A549 (cell line): ENCODE measurements around the gene NSMCE1. TPM values are rescaled to one million over a fixed set of nuclear protein-coding genes. Genes with fewer than 3 reads are reported as not detected.

Experiments used
- ATAC-seq, 2 experiments: fragments of 200-7000 bp in 1 of 2; fragments of >200 bp in 1 of 2; cut with Nextera tagmentation in 1 of 2; cut with Tn5 transposase in 1 of 2; 3 replicates each; pipeline versions ENCODE4 v1.8.0 to v1.9.1; 2018 to 2020; ENCODE audit warnings: mild to moderate bottlenecking in 1 of 2, moderate library complexity in 1 of 2
- CTCF ChIA-PET: fragments of 300-600 bp; sonication (Branson Sonifier 250); formaldehyde crosslinking; extraction: SDS; loops from one replicate; lab custom pipeline; 2021; ENCODE audit warnings: antibody characterized with exemption, inconsistent platforms; lab: Yijun Ruan, JAX
- POLR2A ChIA-PET: fragments of 350-600 bp; formaldehyde crosslinking; extraction: SDS; loops from one replicate; lab custom pipeline; 2021; ENCODE audit warnings: antibody characterized with exemption, inconsistent platforms; lab: Yijun Ruan, JAX
- DNase-seq, 2 experiments: peaks; one replicate each; pipeline versions ENCODE4 v3.0.0 to v3.0.0-alpha.2; 2011 to 2016; ENCODE audit warnings: low read depth in 1 of 2, low spot score in 1 of 2
- FAIRE-seq: peaks from 2 replicates; lab custom pipeline; 2011; peaks lifted over from hg19 to GRCh38; lab: Jason Lieb, UNC
- H3K27ac ChIP-seq, 2 experiments: fragments of >200 bp; sonication (Bioruptor Twin); formaldehyde crosslinking; 3 replicates each; pipeline ENCODE4 v1.5.1; 2016 to 2017
- H3K4me1 ChIP-seq: fragments of >200 bp; sonication (Bioruptor Twin); formaldehyde crosslinking; 3 replicates; pipeline ENCODE4 v1.6.1; 2016
- H3K4me2 ChIP-seq: fragments of >200 bp; sonication (Bioruptor Twin); formaldehyde crosslinking; 3 replicates; pipeline ENCODE4 v1.6.1; 2016
- H3K4me3 ChIP-seq: fragments of >200 bp; sonication (Bioruptor Twin); formaldehyde crosslinking; 3 replicates; pipeline ENCODE4 v1.5.1; 2016
- H3K9me3 ChIP-seq: fragments of >200 bp; sonication (Bioruptor Twin); formaldehyde crosslinking; 3 replicates; pipeline ENCODE4 v1.6.1; 2016
- CHD4 ChIP-seq: fragments of 200-600 bp; sonication (generic); IDR thresholded peaks from 2 replicates; pipeline ENCODE4 v1.6.1; 2016; ENCODE audit warnings: antibody characterized with exemption, mild to moderate bottlenecking, borderline replicate concordance
- EHF ChIP-seq: fragments of 250-450 bp; sonication (Bioruptor Pico); IDR thresholded peaks from 2 replicates; pipeline ENCODE4 v1.5.0; 2020; ENCODE audit warnings: mild to moderate bottlenecking
- EHMT2 ChIP-seq: fragments of 200-600 bp; sonication (generic); IDR thresholded peaks from 2 replicates; pipeline ENCODE4 v1.6.1; 2016; ENCODE audit warnings: antibody characterized with exemption, low read depth, mild to moderate bottlenecking, moderate library complexity
- GATA3 ChIP-seq: IDR thresholded peaks from 2 replicates; pipeline ENCODE4 v1.6.1; 2012; ENCODE audit warnings: borderline replicate concordance
- HOXB5 ChIP-seq: fragments of 250-450 bp; sonication (Bioruptor Pico); IDR thresholded peaks from 2 replicates; pipeline ENCODE4 v1.5.0; 2020; ENCODE audit warnings: mild to moderate bottlenecking, moderate library complexity
- JUN ChIP-seq, 2 experiments: fragments of >200 bp; sonication (Bioruptor Twin); formaldehyde crosslinking; IDR thresholded peaks; 2 replicates in 1 of 2; 3 replicates in 1 of 2; pipeline ENCODE4 v1.6.1; 2016 to 2017
- KDM1A ChIP-seq: fragments of 200-600 bp; sonication (generic); IDR thresholded peaks from 2 replicates; pipeline ENCODE4 v1.6.1; 2016; ENCODE audit warnings: low read depth, mild to moderate bottlenecking
- KDM5A ChIP-seq: fragments of 200-600 bp; sonication (generic); IDR thresholded peaks from 2 replicates; pipeline ENCODE4 v1.6.1; 2016; ENCODE audit warnings: antibody characterized with exemption, mild to moderate bottlenecking
- NR3C1 ChIP-seq: fragments of >200 bp; sonication (Bioruptor Twin); formaldehyde crosslinking; IDR thresholded peaks from 3 replicates; pipeline ENCODE4 v1.6.1; 2017
- PHF8 ChIP-seq: fragments of 200-600 bp; sonication (generic); IDR thresholded peaks from 2 replicates; pipeline ENCODE4 v1.6.1; 2016; ENCODE audit warnings: low read depth, mild to moderate bottlenecking, antibody characterized with exemption, moderate library complexity, borderline replicate concordance
- POLR2A ChIP-seq: IDR thresholded peaks from 2 replicates; pipeline ENCODE4 v1.6.1; 2012; ENCODE audit warnings: mild to moderate bottlenecking, low read length
- WGBS: methylation state at CpG from one replicate; pipeline ENCODE4 v1.1.6; 2017; ENCODE audit errors: missing lambda C conversion rate; 5-methylcytosine and 5-hydroxymethylcytosine counted together
- polyA plus RNA-seq, 4 experiments: library from polyadenylated mRNA; depleted of rRNA in 3 of 4; stranded (reverse); fragments of >200 nt; fragmentation: RNase III in 1 of 4; extraction: RNeasy Plus Mini Kit Qiagen cat#74134 plus additional on column Dnase treatment in 1 of 4; gene quantifications; 2 replicates in 3 of 4; 3 replicates in 1 of 4; pipeline ENCODE4 v1.2.3, GENCODE V29; 2011 to 2017
- TF ChIP-seq, protein P1 (sequence below): fragments of >200 bp; sonication (Bioruptor Twin); formaldehyde crosslinking; IDR thresholded peaks from 3 replicates; pipeline ENCODE4 v1.6.1; 2016
- TF ChIP-seq, protein P2 (sequence below): fragments of >200 bp; sonication (Bioruptor Twin); formaldehyde crosslinking; IDR thresholded peaks from 3 replicates; pipeline ENCODE4 v1.5.1; 2016
- TF ChIP-seq, protein P3 (sequence below): fragments of 250-450 bp; sonication (Bioruptor Pico); IDR thresholded peaks from 2 replicates; pipeline ENCODE4 v1.5.0; 2020; ENCODE audit warnings: low read depth, mild to moderate bottlenecking, moderate library complexity
- TF ChIP-seq, protein P4 (sequence below): IDR thresholded peaks from 2 replicates; pipeline ENCODE4 v1.6.1; 2012
- TF ChIP-seq, protein P5 (sequence below): fragments of 250-450 bp; sonication (Bioruptor Pico); IDR thresholded peaks from 2 replicates; pipeline ENCODE4 v1.5.0; 2021; ENCODE audit warnings: mild to moderate bottlenecking, moderate library complexity, borderline replicate concordance
- TF ChIP-seq, protein P6 (sequence below): fragments of 150-350 bp; IDR thresholded peaks from 2 replicates; pipeline ENCODE4 v1.6.1; 2014; ENCODE audit warnings: low read depth, mild to moderate bottlenecking, low read length

The NSMCE1 gene
- polyA plus RNA-seq, 2 of the 4 experiments (the other 2 are of a cell fraction): 32.0 to 59.9 TPM

DNA sequence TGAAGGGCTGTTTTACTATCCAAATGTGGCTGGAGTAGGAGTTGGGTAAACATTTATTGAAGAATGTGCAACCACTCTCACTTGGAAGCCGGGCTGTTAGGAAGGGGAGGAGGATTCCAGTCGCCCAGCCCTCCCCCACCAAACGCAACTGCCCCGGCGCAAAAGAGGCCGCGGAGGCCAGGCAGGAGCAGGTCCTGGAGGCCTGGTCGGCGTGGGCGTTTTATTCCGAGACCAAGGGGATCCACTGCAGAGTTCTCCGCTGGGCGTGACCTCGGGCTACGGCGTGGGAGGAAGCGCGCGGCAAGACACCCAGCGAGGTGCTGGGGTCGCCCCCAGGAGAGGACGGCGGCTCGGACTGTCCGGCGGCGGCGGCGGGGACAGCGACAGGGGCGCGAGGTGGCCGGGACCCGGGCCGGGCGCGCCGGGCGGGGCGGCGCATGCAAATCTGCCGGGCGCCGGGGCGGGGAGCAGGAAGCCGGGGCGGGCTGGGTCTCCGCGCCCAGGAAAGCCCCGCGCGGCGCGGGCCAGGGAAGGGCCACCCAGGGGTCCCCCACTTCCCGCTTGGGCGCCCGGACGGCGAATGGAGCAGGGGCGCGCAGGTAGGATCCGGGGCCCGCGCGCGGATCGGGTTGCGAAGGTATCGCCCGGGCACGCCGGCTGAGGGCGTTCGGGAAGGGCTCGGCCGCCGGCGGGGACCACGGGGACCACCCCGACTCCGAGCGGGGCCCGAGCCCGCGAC lies 45.0 kb upstream of the NSMCE1 start, which contains the start of gene IL4R:
Gene IL4R (plus strand): TSS at position 553 of the 739 bp plus-strand sequence. CDS start 26,230 bp downstream, outside the sequence.
- WGBS: 2% methylated on average over 41 of the region's 85 CpGs
- CTCF ChIA-PET: interaction anchor here (0.9 kb wide), 1 partner anchor 70 kb away, joined by 4 read pairs; no protein-coding TSS in a partner anchor
- TF ChIP-seq GATA3 (no peak), KDM5A (no peak), NR3C1 (no peak), PHF8 (peak; percentile 60), EHF (CRISPR knock-in tag) (no peak), KDM1A (no peak), EHMT2 (no peak), HOXB5 (CRISPR knock-in tag) (no peak), CHD4 (no peak), POLR2A (no peak; the same call in 1 of the 2 replicates), JUN (IDR thresholded peaks at IDR 0.05) (peak in 1 of 2 experiments; percentile 55; a peak in 1 of 5 replicates)
- TF ChIP-seq, protein P1, sequence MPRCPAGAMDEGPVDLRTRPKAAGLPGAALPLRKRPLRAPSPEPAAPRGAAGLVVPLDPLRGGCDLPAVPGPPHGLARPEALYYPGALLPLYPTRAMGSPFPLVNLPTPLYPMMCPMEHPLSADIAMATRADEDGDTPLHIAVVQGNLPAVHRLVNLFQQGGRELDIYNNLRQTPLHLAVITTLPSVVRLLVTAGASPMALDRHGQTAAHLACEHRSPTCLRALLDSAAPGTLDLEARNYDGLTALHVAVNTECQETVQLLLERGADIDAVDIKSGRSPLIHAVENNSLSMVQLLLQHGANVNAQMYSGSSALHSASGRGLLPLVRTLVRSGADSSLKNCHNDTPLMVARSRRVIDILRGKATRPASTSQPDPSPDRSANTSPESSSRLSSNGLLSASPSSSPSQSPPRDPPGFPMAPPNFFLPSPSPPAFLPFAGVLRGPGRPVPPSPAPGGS: 0 out of 3 replicates have a peak, but pooled peaks have one; percentile 20
- TF ChIP-seq, protein P2, sequence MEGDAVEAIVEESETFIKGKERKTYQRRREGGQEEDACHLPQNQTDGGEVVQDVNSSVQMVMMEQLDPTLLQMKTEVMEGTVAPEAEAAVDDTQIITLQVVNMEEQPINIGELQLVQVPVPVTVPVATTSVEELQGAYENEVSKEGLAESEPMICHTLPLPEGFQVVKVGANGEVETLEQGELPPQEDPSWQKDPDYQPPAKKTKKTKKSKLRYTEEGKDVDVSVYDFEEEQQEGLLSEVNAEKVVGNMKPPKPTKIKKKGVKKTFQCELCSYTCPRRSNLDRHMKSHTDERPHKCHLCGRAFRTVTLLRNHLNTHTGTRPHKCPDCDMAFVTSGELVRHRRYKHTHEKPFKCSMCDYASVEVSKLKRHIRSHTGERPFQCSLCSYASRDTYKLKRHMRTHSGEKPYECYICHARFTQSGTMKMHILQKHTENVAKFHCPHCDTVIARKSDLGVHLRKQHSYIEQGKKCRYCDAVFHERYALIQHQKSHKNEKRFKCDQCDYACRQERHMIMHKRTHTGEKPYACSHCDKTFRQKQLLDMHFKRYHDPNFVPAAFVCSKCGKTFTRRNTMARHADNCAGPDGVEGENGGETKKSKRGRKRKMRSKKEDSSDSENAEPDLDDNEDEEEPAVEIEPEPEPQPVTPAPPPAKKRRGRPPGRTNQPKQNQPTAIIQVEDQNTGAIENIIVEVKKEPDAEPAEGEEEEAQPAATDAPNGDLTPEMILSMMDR: no peak
- TF ChIP-seq, protein P3, sequence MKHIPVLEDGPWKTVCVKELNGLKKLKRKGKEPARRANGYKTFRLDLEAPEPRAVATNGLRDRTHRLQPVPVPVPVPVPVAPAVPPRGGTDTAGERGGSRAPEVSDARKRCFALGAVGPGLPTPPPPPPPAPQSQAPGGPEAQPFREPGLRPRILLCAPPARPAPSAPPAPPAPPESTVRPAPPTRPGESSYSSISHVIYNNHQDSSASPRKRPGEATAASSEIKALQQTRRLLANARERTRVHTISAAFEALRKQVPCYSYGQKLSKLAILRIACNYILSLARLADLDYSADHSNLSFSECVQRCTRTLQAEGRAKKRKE (CRISPR knock-in tag): no peak
- TF ChIP-seq, protein P4, sequence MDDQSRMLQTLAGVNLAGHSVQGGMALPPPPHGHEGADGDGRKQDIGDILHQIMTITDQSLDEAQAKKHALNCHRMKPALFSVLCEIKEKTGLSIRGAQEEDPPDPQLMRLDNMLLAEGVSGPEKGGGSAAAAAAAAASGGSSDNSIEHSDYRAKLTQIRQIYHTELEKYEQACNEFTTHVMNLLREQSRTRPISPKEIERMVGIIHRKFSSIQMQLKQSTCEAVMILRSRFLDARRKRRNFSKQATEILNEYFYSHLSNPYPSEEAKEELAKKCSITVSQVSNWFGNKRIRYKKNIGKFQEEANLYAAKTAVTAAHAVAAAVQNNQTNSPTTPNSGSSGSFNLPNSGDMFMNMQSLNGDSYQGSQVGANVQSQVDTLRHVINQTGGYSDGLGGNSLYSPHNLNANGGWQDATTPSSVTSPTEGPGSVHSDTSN: no peak
- TF ChIP-seq, protein P5, sequence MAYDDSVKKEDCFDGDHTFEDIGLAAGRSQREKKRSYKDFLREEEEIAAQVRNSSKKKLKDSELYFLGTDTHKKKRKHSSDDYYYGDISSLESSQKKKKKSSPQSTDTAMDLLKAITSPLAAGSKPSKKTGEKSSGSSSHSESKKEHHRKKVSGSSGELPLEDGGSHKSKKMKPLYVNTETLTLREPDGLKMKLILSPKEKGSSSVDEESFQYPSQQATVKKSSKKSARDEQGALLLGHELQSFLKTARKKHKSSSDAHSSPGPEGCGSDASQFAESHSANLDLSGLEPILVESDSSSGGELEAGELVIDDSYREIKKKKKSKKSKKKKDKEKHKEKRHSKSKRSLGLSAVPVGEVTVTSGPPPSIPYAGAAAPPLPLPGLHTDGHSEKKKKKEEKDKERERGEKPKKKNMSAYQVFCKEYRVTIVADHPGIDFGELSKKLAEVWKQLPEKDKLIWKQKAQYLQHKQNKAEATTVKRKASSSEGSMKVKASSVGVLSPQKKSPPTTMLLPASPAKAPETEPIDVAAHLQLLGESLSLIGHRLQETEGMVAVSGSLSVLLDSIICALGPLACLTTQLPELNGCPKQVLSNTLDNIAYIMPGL (CRISPR knock-in tag): no peak
- TF ChIP-seq, protein P6, sequence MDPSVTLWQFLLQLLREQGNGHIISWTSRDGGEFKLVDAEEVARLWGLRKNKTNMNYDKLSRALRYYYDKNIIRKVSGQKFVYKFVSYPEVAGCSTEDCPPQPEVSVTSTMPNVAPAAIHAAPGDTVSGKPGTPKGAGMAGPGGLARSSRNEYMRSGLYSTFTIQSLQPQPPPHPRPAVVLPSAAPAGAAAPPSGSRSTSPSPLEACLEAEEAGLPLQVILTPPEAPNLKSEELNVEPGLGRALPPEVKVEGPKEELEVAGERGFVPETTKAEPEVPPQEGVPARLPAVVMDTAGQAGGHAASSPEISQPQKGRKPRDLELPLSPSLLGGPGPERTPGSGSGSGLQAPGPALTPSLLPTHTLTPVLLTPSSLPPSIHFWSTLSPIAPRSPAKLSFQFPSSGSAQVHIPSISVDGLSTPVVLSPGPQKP: no peak
- Histone ChIP-seq H3K4me3 (peak within 1 kb of the TSS; percentile 99), H3K27ac (peak within 1 kb of the TSS; percentile 96 to 97), H3K4me1 (peaks cover 31% of the 10 kb centered on the region), H3K4me2 (peak within 1 kb of the TSS; percentile 74), H3K9me3 (peaks cover 5% of the 10 kb centered on the region; the same call in 1 of the 3 replicates)
- POLR2A ChIA-PET: no interaction called here
- DNase-seq: peak in 1 of 2 experiments; percentile 80
- ATAC-seq: peak; percentile 47 to 73
- no peak for FAIRE-seq
